Ovary (tissue), 9 donors: Measurements from ENCODE around the gene JAK1. TPM values are rescaled to one million over a fixed set of nuclear protein-coding genes. Genes with fewer than 3 reads are reported as not detected.

Experiments used
- DNase-seq, 5 donors: peaks; one replicate each; pipeline ENCODE4 v3.0.0-alpha.2; 2019 to 2020
- H3K27ac ChIP-seq, 2 donors: fragments of 200-600 bp; one replicate each; pipeline versions ENCODE4 v1.5.1 to v1.8.0; 2019 to 2022
- H3K27me3 ChIP-seq: fragments of 200-600 bp; one replicate; pipeline ENCODE4 v1.8.0; 2022
- H3K36me3 ChIP-seq: fragments of 200-600 bp; sonication (generic); one replicate; pipeline ENCODE4 v1.5.1; 2019
- H3K4me1 ChIP-seq: one replicate; pipeline ENCODE4 v1.8.1; 2013; ENCODE audit warnings: mild to moderate bottlenecking, moderate library complexity; ENCODE audit not compliant: insufficient read depth
- H3K4me3 ChIP-seq: fragments of 200-600 bp; sonication (generic); one replicate; pipeline ENCODE4 v1.5.1; 2017
- H3K9me3 ChIP-seq, 2 donors: fragments of 200-600 bp in 1 of 2; sonication (generic) in 1 of 2; one replicate each; pipeline versions ENCODE4 v1.5.1 to v1.8.1; 2013 to 2019; ENCODE audit warnings: mild to moderate bottlenecking in 1 of 2, moderate library complexity in 1 of 2
- EP300 ChIP-seq: sonication (generic); formaldehyde crosslinking; IDR thresholded peaks from one replicate; pipeline ENCODE4 v1.6.1; 2017; ENCODE audit warnings: antibody characterized with exemption
- POLR2A ChIP-seq: fragments of 450-650 bp; IDR thresholded peaks from one replicate; pipeline ENCODE4 v1.6.1; 2017; ENCODE audit warnings: antibody characterized with exemption, mild to moderate bottlenecking, moderate library complexity
- WGBS, 3 donors: extraction: QIAGEN DNeasy Blood & Tissue Kit in 1 of 3; methylation state at CpG; one replicate each; pipeline versions ENCODE4 v1.1.5 to v1.1.7; 2013 to 2017; 5-methylcytosine and 5-hydroxymethylcytosine counted together
- intact Hi-C, 4 donors: fragments of 100-400 bp; cut with DNase I; formaldehyde crosslinking; loops; one replicate each; pipeline versions ENCODE4 v1.11.0 to v1.15.1; 2022 to 2023
- polyA plus RNA-seq, 2 donors: library from polyadenylated mRNA; stranded (reverse); fragments of 200-250 nt in 1 of 2; fragments of 350-450 nt in 1 of 2; fragmentation: Illumina TruSeq in 1 of 2; extraction: RNeasy Lipid Tissue Mini Kit (QIAGEN cat#74804) in 1 of 2; gene quantifications; one replicate each; pipeline ENCODE4 v1.2.3, GENCODE V29; 2013 to 2014
- total RNA-seq, 7 donors: library from RNA; depleted of rRNA in 2 of 7; stranded (reverse); fragments of >200 nt in 2 of 7; fragmentation: NEBNext Ultra II Directional in 3 of 7; extraction: Animal tissue kit (Norgen Biotek cat#: 25700) in 3 of 7; gene quantifications; one replicate each; pipeline versions ENCODE4 v1.1.0 to v1.2.4, GENCODE V29; 2016 to 2023
- TF ChIP-seq, protein P1 (sequence below), 3 donors: fragments of 450-650 bp in 2 of 3; fragments of 200-600 bp in 1 of 3; IDR thresholded peaks; one replicate each; pipeline versions ENCODE4 v1.5.1 to v1.8.0; 2016 to 2022; ENCODE audit warnings: antibody characterized with exemption in 3 of 3, mild to moderate bottlenecking in 1 of 3
- donor health status: DM: no; HTN: no; CAD: no; lungs with moderate emphysema.
- donor health status: DM: no; HTN: no; CAD: no.
- donor health status: Bipolar disorder and iron deficiency.
- donor health status: DM: yes; HTN: yes; CAD: no.
- donor health status: DM: no; HTN: no; CAD: no.
- donor health status: DM: yes; HTN: yes; CAD: no.

JAK1 gene
- total and polyA plus RNA-seq, 9 donors: 50.9 to 169 (median 127) TPM

DNA sequence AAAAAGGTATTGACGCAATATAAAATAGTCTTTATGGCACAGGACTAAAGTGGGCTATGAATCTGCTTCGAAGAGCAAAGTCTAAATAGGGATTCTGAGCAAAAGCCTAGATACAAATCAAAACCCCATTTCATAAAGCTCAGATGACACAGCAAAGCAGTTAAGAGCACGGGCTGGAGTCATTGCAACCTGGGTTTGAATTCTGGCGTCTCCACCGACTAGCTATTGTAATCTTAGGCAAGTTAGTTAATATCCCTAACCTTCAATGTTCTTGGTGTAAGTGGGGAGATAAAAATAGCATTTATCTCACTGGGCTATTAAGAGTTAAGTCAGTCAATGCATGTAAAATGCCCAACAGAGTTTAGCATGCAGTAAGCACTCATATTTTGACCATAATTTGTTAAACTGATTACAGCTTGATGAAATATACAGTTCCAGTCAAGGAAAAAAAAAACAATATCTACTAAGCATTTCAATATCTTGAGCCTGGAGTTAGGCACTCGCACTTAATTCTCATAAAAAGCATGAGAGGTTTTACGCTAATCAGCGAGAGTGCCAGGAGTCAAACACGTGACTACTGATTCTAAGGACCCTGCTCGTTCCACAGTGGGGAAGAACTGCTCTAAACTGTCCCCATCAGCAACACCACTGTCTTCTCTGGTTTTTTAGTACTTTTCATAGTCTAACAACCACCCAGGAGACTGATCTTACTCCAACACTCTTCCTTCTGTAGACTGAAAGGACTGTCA lies 75.5 kb downstream of the JAK1 start:
- Histone ChIP-seq H3K4me1 (peaks cover 22% of the 10 kb centered on the region), H3K27ac (no peak overlapping the region), H3K36me3 (no peaks in the 10 kb centered on the region), H3K4me3 (no peak overlapping the region), H3K27me3 (no peaks in the 10 kb centered on the region), H3K9me3 (no peaks in the 10 kb centered on the region)
- TF ChIP-seq POLR2A (no peak), EP300 (no peak)
- TF ChIP-seq, protein P1, sequence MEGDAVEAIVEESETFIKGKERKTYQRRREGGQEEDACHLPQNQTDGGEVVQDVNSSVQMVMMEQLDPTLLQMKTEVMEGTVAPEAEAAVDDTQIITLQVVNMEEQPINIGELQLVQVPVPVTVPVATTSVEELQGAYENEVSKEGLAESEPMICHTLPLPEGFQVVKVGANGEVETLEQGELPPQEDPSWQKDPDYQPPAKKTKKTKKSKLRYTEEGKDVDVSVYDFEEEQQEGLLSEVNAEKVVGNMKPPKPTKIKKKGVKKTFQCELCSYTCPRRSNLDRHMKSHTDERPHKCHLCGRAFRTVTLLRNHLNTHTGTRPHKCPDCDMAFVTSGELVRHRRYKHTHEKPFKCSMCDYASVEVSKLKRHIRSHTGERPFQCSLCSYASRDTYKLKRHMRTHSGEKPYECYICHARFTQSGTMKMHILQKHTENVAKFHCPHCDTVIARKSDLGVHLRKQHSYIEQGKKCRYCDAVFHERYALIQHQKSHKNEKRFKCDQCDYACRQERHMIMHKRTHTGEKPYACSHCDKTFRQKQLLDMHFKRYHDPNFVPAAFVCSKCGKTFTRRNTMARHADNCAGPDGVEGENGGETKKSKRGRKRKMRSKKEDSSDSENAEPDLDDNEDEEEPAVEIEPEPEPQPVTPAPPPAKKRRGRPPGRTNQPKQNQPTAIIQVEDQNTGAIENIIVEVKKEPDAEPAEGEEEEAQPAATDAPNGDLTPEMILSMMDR (IDR thresholded peaks at IDR 0.05): no peak
- no peak for DNase-seq
- WGBS, 3 donors: 71 to 81% (median 74%) methylated on average over 10 of the region's 10 CpGs
- intact Hi-C loops: loop anchor here in 1 of 4 donors (10.0 kb wide), 1 partner anchor 74 kb away; the partner anchor contains the start of gene JAK1

DNA sequence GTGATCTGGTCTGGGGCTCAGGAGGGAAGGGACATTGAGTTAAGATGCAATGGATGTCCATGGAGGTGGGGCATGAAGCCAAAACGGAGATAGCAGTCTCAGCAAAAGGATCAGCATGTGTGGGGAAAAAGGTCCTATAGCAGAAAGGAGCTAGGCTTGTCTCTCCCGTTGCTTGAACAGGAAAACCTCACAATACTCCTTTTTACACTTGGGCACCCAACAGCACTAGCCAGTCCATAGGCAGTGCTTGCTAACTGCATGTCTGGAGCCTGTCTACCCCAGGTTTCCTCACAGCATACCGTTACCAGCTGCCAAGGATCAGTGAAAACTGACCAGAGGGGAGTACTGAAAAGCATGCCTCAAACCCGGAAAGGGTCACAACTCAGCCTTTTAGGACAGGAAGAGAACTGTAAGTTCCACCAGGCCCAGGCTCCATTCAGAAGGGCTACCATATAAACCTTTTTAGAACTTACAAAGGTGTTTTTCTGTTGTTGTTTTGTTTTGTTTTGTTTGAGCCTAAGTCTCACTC lies 78.6 kb downstream of the JAK1 start:
- H3K4me1 ChIP-seq: peaks cover 15% of the 10 kb centered on the region
- H3K27ac ChIP-seq: no peak overlapping the region
- no peak overlapping the region for H3K4me3 ChIP-seq
- H3K27me3 ChIP-seq: no peaks in the 10 kb centered on the region
- intact Hi-C loops: no loop called here
- no peak for DNase-seq
- no peaks in the 10 kb centered on the region for H3K36me3 ChIP-seq
- no peaks in the 10 kb centered on the region for H3K9me3 ChIP-seq
- TF ChIP-seq EP300: no peak
- TF ChIP-seq, protein P1 (IDR thresholded peaks at IDR 0.05): no peak
- TF ChIP-seq POLR2A: no peak
- 40 to 46% (median 42%) methylated on average over 4 of the region's 4 CpGs for WGBS, 3 donors

DNA sequence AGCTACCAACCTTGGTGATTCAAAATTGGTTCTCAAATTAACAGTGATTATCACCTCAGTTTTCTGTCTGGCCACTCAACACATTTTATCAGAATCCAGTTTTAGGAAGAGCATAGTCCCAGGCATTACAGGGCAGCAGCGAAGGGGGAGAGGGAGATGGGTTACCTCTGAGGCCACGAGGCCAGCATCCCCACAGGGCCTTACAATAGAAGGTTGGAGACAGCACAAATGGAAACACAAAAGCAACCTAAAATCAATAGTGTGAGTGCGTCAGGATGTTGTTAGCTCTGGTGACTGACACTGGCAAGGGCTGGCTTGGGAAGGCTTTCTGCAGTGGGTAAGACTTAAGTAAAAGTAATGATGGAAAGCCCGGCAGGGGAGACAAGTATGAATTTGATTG lies 79.5 kb downstream of the JAK1 start:
- intact Hi-C loops: no loop called here

DNA sequence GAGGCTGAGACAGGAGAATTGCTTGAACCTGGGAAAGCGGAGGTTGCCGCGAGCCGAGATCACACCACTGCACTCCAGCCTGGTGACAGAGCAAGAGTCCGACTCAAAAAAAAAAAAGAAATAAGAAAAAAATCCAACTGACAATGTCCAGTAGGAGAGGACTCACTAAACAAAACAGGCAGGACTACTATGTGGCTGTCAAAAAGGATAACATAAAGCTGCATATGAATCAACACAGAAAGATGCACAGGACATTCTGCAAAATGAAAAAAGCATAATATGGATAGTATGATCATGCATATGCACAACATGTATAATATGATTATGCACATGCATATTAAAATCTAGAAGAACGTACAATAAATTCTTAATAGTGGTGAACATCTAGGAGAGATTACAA lies 80.7 kb downstream of the JAK1 start:
- no peak for TF ChIP-seq EP300
- no peak for TF ChIP-seq POLR2A
- TF ChIP-seq, protein P1 (IDR thresholded peaks at IDR 0.05): no peak
- H3K9me3 ChIP-seq: no peaks in the 10 kb centered on the region
- H3K27me3 ChIP-seq: no peaks in the 10 kb centered on the region
- H3K4me3 ChIP-seq: no peak overlapping the region
- WGBS, 3 donors: 94 to 95% (median 94%) methylated on average over 6 of the region's 6 CpGs
- no peak overlapping the region for H3K27ac ChIP-seq
- H3K36me3 ChIP-seq: no peaks in the 10 kb centered on the region
- peaks cover 10% of the 10 kb centered on the region for H3K4me1 ChIP-seq
- intact Hi-C loops: no loop called here
- no peak for DNase-seq

More for the DNA sequence above, 79.5 kb downstream of the JAK1 start:
- WGBS, 3 donors: 86 to 99% (median 96%) methylated on average over 4 of the region's 4 CpGs
- Histone ChIP-seq H3K27me3 (no peaks in the 10 kb centered on the region), H3K36me3 (no peaks in the 10 kb centered on the region), H3K4me3 (no peak overlapping the region), H3K4me1 (peaks cover 13% of the 10 kb centered on the region), H3K9me3 (no peaks in the 10 kb centered on the region), H3K27ac (no peak overlapping the region)
- DNase-seq: no peak
- TF ChIP-seq POLR2A (no peak), EP300 (no peak)
- TF ChIP-seq, protein P1 (IDR thresholded peaks at IDR 0.05): no peak
